H1 (cell line): ENCODE results near the gene TMCO1.

Source experiments
- CBX5 ChIP-seq: fragments of 300-800, 300-1000 bp; sonication (generic); IDR thresholded peaks from 2 replicates; pipeline ENCODE4 v1.7.1; 2016; ENCODE audit warnings: antibody characterized with exemption, low read length, low read depth
- EP300 ChIP-seq, 2 experiments: IDR thresholded peaks; 1 replicate in 1 of 2; 2 replicates in 1 of 2; pipeline ENCODE4 v1.6.1; 2011 to 2012; ENCODE audit warnings: low read depth in 2 of 2, low read length in 2 of 2, mild to moderate bottlenecking in 2 of 2, borderline replicate concordance in 1 of 2, inconsistent platforms in 1 of 2, moderate library complexity in 1 of 2
- GABPA ChIP-seq: IDR thresholded peaks from 2 replicates; pipeline ENCODE4 v1.6.1; 2011; ENCODE audit warnings: mild to moderate bottlenecking, low read length, moderate library complexity, borderline replicate concordance; ENCODE audit not compliant: insufficient read depth
- RFX5 ChIP-seq: IDR thresholded peaks from 2 replicates; pipeline ENCODE4 v1.6.1; 2011; ENCODE audit warnings: low read depth, low read length, improper control_type of control experiment, borderline replicate concordance
- TF ChIP-seq, protein P1 (sequence below), 3 experiments: IDR thresholded peaks; 1 replicate in 2 of 3; 2 replicates in 1 of 3; pipeline versions ENCODE4 v1.5.1 to v1.6.1; 2011; ENCODE audit warnings: low read length in 3 of 3, mild to moderate bottlenecking in 3 of 3, inconsistent platforms in 2 of 3, low read depth in 1 of 3, moderate library complexity in 1 of 3; ENCODE audit not compliant: insufficient read depth in 1 of 3; ENCODE audit errors: control extremely low read depth in 1 of 3

DNA sequence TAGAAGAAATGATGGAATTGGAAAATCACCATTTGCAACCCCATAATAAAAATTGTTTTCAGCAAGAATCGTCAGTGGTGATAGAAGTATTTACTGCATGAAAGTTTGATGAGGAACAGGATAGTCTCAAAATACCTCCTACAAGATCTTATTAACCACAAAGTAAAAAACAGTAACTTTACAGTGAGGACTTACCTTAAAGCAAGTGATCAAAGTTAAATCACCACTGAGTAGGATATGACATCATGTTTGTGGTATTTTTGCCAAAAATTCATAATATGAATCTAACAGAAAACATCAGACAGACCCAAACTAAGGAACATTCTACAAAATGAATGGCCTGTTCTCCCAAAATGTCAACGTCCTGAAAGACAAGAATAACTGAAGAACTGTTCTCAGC is 90.2 kb downstream of the TMCO1 start:
- TF ChIP-seq EP300 (IDR thresholded peaks at IDR 0.05; ENCODE audit: borderline replicate concordance in 1 of 2, low read depth in 2 of 2, low read length in 2 of 2) (no peak), CBX5 (no peak), GABPA (no peak), RFX5 (no peak)
- TF ChIP-seq, protein P1, sequence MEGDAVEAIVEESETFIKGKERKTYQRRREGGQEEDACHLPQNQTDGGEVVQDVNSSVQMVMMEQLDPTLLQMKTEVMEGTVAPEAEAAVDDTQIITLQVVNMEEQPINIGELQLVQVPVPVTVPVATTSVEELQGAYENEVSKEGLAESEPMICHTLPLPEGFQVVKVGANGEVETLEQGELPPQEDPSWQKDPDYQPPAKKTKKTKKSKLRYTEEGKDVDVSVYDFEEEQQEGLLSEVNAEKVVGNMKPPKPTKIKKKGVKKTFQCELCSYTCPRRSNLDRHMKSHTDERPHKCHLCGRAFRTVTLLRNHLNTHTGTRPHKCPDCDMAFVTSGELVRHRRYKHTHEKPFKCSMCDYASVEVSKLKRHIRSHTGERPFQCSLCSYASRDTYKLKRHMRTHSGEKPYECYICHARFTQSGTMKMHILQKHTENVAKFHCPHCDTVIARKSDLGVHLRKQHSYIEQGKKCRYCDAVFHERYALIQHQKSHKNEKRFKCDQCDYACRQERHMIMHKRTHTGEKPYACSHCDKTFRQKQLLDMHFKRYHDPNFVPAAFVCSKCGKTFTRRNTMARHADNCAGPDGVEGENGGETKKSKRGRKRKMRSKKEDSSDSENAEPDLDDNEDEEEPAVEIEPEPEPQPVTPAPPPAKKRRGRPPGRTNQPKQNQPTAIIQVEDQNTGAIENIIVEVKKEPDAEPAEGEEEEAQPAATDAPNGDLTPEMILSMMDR (IDR thresholded peaks at IDR 0.05; ENCODE audit: control extremely low read depth in 1 of 3, insufficient read depth in 1 of 3, low read depth in 1 of 3, low read length in 3 of 3), result no peak
